ENCODE results near the gene PTPN9.

DNA sequence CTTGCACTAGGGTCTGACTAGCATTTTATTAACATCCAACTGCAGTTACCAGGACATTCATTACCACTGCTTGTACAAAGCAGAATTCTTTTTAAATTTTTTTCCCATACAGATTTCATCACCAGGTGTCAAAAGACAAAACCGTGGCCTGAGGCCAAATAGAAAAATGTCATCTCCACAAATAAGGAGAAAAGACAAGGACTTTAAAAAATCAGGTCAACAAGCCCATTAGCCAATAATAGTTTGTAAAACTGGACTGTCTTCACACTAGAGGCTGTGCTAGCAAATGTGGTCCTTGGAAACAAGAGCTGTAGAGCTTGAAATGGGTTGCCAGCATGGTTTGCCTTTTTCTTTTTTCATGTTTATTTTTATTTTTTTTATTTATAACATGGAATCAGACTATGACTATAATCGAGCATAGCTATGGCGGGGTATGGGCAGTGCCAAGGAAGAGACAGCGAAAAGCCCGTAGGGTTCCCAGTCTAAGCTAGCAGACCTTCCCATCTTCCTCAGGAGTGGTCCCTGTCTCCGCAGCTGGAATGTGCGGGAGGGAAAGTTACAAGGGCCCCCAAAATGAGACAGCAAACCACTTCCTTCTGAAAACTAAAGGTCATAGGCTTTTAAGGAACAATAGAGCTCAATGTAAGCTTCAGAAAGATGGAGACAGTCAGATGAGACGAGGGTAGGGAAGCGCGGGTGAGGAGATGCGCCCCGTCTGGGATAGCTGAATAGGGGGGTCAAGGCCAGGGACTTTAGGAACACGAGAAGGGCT lies 1.5 kb downstream of the PTPN9 start:
- TF ChIP-seq SMC3 (IDR thresholded peaks at IDR 0.05; ENCODE audit: low read length) = no peak
- no peak for TF ChIP-seq BRCA1 (CRISPR knock-in tag; IDR thresholded peaks at IDR 0.05)
- no peak for TF ChIP-seq POLR2AphosphoS5 (IDR thresholded peaks at IDR 0.05; ENCODE audit: low read depth, low read length)
- no peak for TF ChIP-seq TOE1 (CRISPR knock-in tag; IDR thresholded peaks at IDR 0.05)
- TF ChIP-seq, protein P1, sequence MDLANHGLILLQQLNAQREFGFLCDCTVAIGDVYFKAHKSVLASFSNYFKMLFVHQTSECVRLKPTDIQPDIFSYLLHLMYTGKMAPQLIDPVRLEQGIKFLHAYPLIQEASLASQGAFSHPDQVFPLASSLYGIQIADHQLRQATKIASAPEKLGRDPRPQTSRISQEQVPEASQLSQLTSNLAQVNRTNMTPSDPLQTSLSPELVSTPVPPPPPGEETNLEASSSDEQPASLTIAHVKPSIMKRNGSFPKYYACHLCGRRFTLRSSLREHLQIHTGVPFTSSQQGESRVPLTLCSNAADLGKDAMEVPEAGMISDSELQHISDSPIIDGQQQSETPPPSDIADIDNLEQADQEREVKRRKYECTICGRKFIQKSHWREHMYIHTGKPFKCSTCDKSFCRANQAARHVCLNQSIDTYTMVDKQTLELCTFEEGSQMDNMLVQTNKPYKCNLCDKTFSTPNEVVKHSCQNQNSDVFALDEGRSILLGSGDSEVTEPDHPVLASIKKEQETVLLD (CRISPR knock-in tag; IDR thresholded peaks at IDR 0.05; ENCODE audit: low read depth) = no peak
- TF ChIP-seq ZSCAN20 (CRISPR knock-in tag; IDR thresholded peaks at IDR 0.05; ENCODE audit: borderline replicate concordance) = no peak

Data from HepG2 (cell line).